SIG-M5 treated with dmso at 0.1 percent for 504 hours (cell line): ENCODE data around the gene ZNF367.

ENCODE experiments used
- DNase-seq: peaks from one replicate; lab custom pipeline; 2025; ENCODE audit not compliant: unreplicated experiment; lab: John Stamatoyannopoulos, UW

ZNF367 gene

DNA sequence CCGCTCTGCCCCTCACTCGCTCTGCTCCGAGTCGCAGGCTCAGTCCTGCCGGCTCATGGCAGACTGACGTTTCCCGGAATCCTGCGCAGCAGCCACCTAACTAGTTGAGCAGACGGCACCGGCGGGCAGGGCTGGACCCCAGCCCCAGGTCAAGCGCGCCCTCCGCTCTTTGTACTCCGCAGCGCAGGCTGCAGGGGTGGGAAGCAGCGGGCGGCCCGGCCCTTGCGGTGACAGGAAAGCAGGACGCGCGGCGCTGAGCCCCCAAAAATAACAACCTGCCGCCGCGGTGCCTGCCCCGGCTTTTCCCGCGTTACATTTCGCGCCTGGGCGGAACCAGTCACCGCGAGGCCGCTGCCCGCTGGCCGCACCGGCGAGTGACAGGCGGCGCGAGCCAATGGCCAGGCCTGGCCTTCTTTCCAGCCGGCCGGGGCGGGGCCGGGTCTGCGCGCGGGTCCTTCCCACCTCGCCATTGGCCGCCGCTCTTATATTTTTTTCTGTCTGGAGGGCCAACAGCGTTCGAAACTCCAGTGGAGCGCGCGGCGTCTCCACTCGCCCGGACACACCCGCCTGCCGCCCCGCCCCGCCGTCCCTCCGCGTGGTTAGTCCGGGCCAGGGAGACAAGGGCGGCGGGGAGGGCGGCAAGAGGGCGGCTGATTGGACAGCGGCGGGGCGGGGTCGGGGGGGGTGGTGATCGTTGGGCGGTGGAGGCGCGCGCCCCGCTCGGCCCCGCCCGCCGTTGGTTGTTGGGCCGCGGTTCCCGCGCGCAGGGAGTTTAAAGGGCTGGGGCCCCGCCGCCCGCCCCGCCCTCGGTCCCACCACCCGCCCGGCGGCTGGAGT, at the start of gene ZNF367:
Gene ZNF367, minus strand, starts transcription at position 288 of the 837 bp plus-strand sequence. CDS start 338 bp downstream, outside the sequence.
- peak; percentile 95 for DNase-seq

DNA sequence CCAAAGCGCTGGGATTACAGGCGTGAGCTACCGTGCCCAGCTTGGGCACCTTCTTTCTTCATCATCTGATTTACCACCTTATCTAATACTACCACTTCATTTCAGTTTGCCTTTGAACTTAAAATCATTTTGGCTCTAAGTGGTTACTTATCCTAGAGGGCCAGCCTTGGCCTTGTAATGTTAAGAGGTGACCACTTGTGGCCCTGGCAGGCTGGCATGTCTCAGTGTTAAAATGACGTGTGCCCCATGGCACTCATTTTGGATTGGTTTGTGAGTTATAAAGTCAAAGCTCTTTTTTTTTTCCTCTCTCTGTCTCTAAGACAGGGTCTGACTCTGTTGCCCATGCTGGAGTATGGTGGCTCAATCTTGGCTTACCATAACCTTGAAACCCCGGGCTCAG, 49.6 kb upstream of the ZNF367 start:
- DNase-seq = no peak

GRCh38 chr9:96464426-96464825, 46.3 kb upstream of the ZNF367 start:
- DNase-seq = no peak

DNA sequence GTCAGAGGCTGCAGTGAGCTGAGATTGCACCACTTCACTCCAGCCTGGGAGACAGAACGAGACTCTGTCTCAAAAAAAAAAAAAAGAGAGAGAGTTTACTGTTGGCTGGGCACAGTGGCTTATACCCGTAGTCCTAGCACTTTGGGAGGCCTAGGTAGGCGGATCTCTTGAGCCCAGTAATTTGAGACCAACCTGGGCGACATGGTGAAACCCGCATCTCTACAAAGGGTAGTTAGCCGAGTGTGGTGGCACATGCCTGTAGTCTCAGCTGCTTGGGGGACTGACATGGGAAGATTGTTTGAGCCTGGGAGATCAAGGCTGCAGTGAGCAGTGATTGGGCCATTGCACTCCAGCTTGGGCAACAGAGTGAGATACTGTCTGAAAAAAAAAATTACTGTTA, 44.4 kb upstream of the ZNF367 start:
- DNase-seq = no peak

DNA sequence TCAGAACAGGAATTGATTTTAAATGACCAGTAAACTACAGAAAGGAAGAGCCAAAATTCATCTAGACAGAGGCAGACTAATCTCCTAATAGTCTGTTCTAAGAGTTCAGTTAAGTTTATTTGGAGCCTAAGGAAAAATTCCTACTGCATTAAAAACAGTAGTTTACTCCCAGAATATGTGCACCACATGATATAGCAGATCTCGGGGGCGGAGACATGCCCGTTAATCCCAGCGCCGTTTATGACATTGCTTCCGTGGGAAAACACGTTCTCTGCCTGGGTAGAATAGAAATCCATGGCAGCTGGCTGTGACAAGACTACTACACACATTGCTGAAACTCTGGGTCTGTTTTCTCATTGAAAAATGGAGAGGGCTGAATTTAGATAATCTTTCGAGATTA, 43.2 kb upstream of the ZNF367 start:
- DNase-seq = no peak

DNA sequence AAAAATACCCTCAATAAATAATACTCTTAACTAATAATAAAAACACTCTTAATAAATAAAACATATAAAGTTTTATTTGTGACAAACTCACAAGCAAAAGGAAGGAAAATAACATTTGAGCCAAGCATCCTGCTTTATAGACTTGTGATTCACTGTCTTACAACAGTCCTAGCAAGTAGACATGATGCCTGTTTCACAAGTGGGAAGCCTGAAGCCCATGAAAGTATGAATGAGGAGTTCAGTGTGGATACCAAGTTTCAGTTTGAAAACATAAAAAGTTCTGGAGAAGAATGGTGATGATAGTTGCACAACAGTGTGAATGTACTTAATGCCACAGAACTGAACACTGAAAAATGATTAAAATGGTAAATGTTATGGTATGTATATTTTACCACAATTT, 42.7 kb upstream of the ZNF367 start:
- no peak for DNase-seq

GRCh38 chr9:96460470-96460869, 42.3 kb upstream of the ZNF367 start:
- DNase-seq = no peak

- no peak for DNase-seq
These were observed 41.3 kb upstream of the ZNF367 start for GRCh38 chr9:96459268-96460007.

DNA sequence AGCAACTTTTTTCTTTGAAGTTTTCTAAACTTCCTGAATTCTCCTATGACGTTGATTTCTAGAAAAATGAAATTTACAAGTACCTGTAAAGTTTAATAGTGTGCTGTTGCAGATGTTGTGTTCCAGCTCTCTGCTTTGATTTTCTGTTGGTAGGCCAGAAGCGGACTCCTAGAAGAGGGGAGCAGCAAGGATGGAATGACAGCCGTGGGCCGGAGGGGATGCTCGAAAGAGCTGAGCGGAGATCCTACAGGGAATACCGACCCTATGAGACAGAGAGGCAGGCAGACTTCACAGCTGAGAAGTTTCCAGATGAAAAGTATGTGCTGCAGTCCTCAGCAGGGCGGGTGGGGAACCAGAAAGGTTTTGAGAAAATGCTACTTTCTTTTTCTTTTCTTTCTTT, 40.1 kb upstream of the ZNF367 start:
- DNase-seq = no peak

DNA sequence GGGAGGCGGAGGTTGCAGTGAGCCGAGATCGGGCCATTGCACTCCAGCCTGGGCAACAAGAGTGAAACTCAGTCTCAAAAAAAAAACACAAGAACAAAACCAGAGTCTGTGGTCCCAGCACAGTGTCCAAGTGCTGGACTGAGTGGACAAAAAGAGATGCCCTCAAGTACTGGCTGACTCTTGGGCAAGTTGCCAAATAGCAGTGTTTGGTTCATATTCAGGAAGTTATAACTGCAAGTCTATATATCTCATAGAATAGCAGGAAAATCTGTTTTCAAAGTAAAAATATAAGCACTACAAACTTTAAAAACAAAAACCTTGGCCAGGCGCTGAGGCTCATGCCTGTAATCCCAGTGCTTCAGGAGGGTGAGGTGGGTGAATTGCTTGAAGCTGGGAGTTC, 39.1 kb upstream of the ZNF367 start:
- no peak for DNase-seq

- peak; percentile 2 for DNase-seq
These were observed 35.5 kb upstream of the ZNF367 start for GRCh38 chr9:96453625-96454024.

- DNase-seq = no peak
These were observed 32.7 kb upstream of the ZNF367 start for GRCh38 chr9:96450613-96451528.

DNA sequence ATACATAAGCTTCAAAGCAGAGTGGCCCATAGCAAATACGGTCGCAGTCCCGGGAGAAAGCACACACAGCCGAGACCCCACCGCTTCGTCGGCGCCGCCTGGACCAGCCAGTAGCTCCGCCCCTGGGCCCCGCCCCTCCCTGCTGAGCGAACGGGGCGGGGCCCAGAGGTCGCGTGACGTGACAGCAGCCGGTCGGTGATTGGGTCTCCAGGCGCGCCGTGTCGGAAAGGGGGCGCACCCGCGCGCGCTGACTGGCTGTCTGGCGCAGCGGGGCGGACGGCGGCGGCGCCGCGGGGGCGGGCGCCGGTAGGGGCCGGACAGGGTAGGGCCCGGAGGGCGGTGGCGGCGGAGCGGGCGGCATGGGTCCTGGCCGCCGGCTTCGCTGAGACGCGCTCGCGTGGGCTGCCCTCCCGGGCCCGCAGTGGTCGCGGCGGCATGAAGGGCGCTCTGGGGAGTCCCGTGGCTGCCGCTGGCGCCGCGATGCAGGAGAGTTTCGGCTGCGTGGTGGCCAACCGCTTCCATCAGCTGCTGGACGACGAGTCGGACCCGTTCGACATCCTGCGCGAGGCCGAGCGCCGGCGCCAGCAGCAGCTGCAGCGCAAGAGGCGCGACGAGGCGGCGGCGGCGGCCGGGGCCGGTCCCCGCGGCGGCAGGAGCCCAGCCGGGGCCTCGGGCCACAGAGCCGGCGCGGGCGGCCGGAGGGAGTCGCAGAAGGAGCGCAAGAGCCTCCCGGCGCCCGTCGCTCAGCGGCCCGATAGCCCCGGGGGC, 31.9 kb upstream of the ZNF367 start, which contains the start of gene HABP4:
Gene HABP4, plus strand, starts transcription at position 325 of the 768 bp plus-strand sequence. Its CDS starts 111 bp downstream, at position 436.
- peak; percentile 91 for DNase-seq

DNA sequence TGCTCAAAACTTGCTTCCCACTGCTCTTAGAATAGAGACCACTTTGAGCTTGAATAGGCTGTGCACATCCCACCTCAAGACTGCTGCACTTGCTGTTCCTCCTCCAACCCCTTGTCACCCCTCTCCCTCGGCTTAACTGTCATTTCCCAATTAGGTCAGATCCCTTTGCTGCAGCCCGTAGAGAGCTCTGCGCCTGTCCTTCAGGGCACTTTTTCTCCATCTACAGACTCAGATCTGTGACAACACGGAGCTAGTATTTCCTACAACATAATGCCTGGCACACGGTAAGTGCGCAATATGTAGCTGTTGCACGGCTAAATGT, 31.3 kb upstream of the ZNF367 start:
- peak; percentile 71 for DNase-seq

DNA sequence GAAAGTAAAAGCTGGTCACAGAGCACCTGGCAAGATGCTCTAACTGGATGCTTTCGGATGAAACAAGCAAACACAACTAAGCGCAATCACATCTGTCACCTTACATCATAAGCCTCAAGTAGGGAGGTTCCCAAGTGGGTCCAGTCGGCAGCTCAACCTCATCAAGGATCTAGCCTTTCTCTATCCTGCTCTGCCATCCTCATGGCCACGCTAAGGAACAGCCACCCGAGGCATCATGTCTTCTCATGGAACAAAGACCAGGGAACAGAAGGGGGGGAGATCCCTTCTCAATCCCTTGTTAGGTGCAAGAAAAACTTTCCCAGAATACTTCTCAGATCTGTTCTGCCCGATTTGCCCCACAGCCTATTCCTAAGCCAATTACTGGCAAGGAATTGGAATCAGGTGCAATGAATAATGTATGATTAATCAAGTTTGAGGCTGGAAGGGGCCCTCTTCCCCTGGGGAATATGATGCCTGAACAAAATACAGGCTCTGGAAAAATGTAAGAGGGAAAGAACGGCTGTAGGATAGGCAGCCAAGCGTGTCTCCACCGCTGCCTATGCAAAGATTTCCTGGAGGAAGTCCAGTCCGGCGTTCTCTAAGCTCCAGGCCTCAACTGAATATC, 30.5 kb upstream of the ZNF367 start:
- DNase-seq = no peak

DNA sequence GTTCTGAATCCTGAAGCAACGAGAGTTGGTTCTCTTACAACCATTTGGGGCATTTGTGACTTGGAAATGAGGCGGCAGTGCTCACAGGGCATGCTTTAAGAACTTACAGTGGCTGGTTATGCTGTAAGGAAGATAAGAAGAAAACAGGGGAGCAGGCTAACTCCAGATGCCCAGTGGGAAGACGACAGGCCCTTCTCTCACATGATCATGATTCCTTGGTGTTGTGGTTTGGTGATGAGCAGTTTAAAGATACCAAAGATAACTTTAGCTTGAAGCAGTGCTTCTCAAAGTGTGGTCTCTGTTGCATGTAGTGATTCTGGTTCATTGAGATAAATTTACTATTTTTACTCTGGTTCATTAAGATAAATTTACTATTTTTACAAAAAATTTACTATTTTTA, 29.2 kb upstream of the ZNF367 start:
- no peak for DNase-seq

DNA sequence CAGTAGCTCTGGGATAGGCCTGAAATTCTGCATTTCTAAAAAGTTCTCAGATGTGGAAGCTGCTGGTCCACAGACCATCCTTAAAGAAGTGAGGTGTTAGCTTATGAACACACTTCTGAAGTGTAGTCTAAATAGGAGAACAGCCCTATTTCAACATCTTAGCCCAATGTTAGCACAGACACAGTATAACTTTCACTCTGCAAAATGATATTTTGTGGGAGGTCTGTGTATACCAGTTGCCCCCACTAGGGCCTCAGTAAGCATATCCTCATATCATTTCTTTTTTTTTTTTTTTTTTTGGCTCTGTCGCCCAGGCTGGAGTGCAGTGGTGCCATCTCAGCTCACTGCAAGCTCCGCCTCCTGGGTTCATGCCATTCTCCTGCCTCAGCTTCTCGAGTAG, 24.3 kb upstream of the ZNF367 start:
- DNase-seq = peak; percentile 68

- peak; percentile 84 for DNase-seq
These were observed 23.8 kb upstream of the ZNF367 start for GRCh38 chr9:96441798-96442445.

GRCh38 chr9:96440671-96441199, 22.6 kb upstream of the ZNF367 start:
- DNase-seq = no peak
